Gastrocnemius medialis (tissue), 4 donors: ENCODE results near the gene LRWD1. TPM values are rescaled to one million over a fixed set of nuclear protein-coding genes. Genes with fewer than 3 reads are reported as not detected.
A peak's percentile ranks its signal among the peaks of the same experiment; 100 is the strongest.
"Not testable (repeated sequence)": the region's sequence is repeated elsewhere in the genome, so short reads cannot be mapped to it uniquely, and the experiment has no call there.

Experiments used
- ATAC-seq, 2 donors: fragments of 150-250 bp; one replicate each; pipeline ENCODE4 v1.9.1; 2016
- DNase-seq, 2 donors: peaks; one replicate each; pipeline ENCODE4 v3.0.0-alpha.2; 2019
- H3K27ac ChIP-seq, 4 donors: fragments of 200-600 bp; sonication (generic); 1 replicate in 1 of 4; 2 replicates in 3 of 4; pipeline ENCODE4 v1.5.1; 2016 to 2018; ENCODE audit warnings: mild to moderate bottlenecking in 2 of 4, moderate library complexity in 1 of 4
- H3K27me3 ChIP-seq, 3 donors: fragments of 200-600 bp; sonication (generic) in 2 of 3; 1 replicate in 1 of 3; 2 replicates in 2 of 3; pipeline versions ENCODE4 v1.5.1 to v1.6.0; 2016 to 2019; ENCODE audit warnings: mild to moderate bottlenecking in 1 of 3, moderate library complexity in 1 of 3
- H3K36me3 ChIP-seq, 2 donors: fragments of 200-600 bp; sonication (generic) in 1 of 2; one replicate each; pipeline ENCODE4 v1.5.1; 2017 to 2018
- H3K4me1 ChIP-seq, 2 donors: fragments of 200-600 bp; sonication (generic) in 1 of 2; one replicate each; pipeline ENCODE4 v1.5.1; 2016 to 2017; ENCODE audit warnings: mild to moderate bottlenecking in 2 of 2
- H3K4me3 ChIP-seq, 4 donors: fragments of 200-600 bp; sonication (generic) in 3 of 4; 1 replicate in 1 of 4; 2 replicates in 3 of 4; pipeline ENCODE4 v1.5.1; 2016 to 2019; ENCODE audit warnings: mild to moderate bottlenecking in 2 of 4
- H3K9me3 ChIP-seq, 3 donors: fragments of 200-600 bp; sonication (generic) in 2 of 3; 1 replicate in 1 of 3; 2 replicates in 2 of 3; pipeline ENCODE4 v1.5.1; 2016 to 2019
- in situ Hi-C, 4 donors: fragments of 200-750 bp; cut with MboI; loops; one replicate each; pipeline versions ENCODE4 v1.15.0 to v1.8.0; 2017; ENCODE audit warnings: low sequenced_read_pairs in 4 of 4
- intact Hi-C: fragments of 100-400 bp; cut with DNase I; formaldehyde crosslinking; loops from one replicate; pipeline ENCODE4 v1.15.1; 2023; ENCODE audit warnings: low total_unique reads
- total RNA-seq, 4 donors: library from RNA; depleted of rRNA; stranded (reverse); fragments of >200 nt; gene quantifications; one replicate each; pipeline versions ENCODE4 v1.1.0 to v1.2.3, GENCODE V29; 2016

LRWD1 gene
- total RNA-seq, 4 donors from 2014 or later: 7.5 to 24.5 (median 18.0) TPM

- H3K9me3 ChIP-seq, ATAC-seq, H3K4me3 ChIP-seq, DNase-seq, H3K36me3 ChIP-seq, intact Hi-C loops, H3K27ac ChIP-seq, in situ Hi-C loops, H3K4me1 ChIP-seq, H3K27me3 ChIP-seq: not testable (repeated sequence)
Observed at GRCh38 chr7:102494473-102495149, 29.8 kb downstream of the LRWD1 start.

- H3K36me3 ChIP-seq, H3K4me1 ChIP-seq, intact Hi-C loops, ATAC-seq, H3K4me3 ChIP-seq, in situ Hi-C loops, H3K27me3 ChIP-seq, H3K9me3 ChIP-seq: not testable (repeated sequence)
- DNase-seq: peak in 1 of 2 donors; percentile 7
- H3K27ac ChIP-seq: peak overlapping the region; percentile 26 to 60 (median 48)
Observed at GRCh38 chr7:102496861-102497260, 32.1 kb downstream of the LRWD1 start.

- in situ Hi-C loops, ATAC-seq, H3K4me1 ChIP-seq, H3K9me3 ChIP-seq, H3K4me3 ChIP-seq, H3K36me3 ChIP-seq, intact Hi-C loops, H3K27me3 ChIP-seq: not testable (repeated sequence)
- peak in 1 of 2 donors; percentile 12 for DNase-seq
- peak overlapping the region in 3 of 4 donors; percentile 55 to 64 (median 60) for H3K27ac ChIP-seq
Observed at GRCh38 chr7:102497308-102497707, 32.5 kb downstream of the LRWD1 start.

- DNase-seq, H3K4me1 ChIP-seq, H3K27me3 ChIP-seq, ATAC-seq, H3K4me3 ChIP-seq, H3K9me3 ChIP-seq, H3K36me3 ChIP-seq, in situ Hi-C loops, intact Hi-C loops: not testable (repeated sequence)
- H3K27ac ChIP-seq: peak overlapping the region in 2 of 4 donors; percentile 39 to 66
Observed at GRCh38 chr7:102498321-102498720, 33.5 kb downstream of the LRWD1 start.

- H3K9me3 ChIP-seq, H3K4me3 ChIP-seq, H3K27ac ChIP-seq, H3K27me3 ChIP-seq, H3K4me1 ChIP-seq, intact Hi-C loops, in situ Hi-C loops, DNase-seq, H3K36me3 ChIP-seq: not testable (repeated sequence)
- peak; percentile 59 to 69 for ATAC-seq
Observed at GRCh38 chr7:102503141-102503540, 38.4 kb downstream of the LRWD1 start.

- H3K4me1 ChIP-seq, H3K9me3 ChIP-seq, H3K27me3 ChIP-seq, H3K36me3 ChIP-seq, intact Hi-C loops, in situ Hi-C loops, H3K4me3 ChIP-seq: not testable (repeated sequence)
- ATAC-seq (peak; percentile 57 to 71), DNase-seq (peak in 1 of 2 donors; percentile 40)
- peak overlapping the region; percentile 81 to 87 (median 85) for H3K27ac ChIP-seq
Observed at GRCh38 chr7:102505298-102506185, 40.8 kb downstream of the LRWD1 start.

- H3K4me1 ChIP-seq, H3K27me3 ChIP-seq, H3K36me3 ChIP-seq, intact Hi-C loops, H3K9me3 ChIP-seq, in situ Hi-C loops, H3K4me3 ChIP-seq: not testable (repeated sequence)
- peak overlapping the region; percentile 78 to 91 (median 84) for H3K27ac ChIP-seq
- ATAC-seq: peak; percentile 10 to 22
- peak in 1 of 2 donors; percentile 35 for DNase-seq
Observed at GRCh38 chr7:102507410-102508088, 42.8 kb downstream of the LRWD1 start.

GRCh38 chr7:102510575-102510974 lies 45.8 kb downstream of the LRWD1 start:
- in situ Hi-C loops, intact Hi-C loops, H3K36me3 ChIP-seq, ATAC-seq, H3K4me1 ChIP-seq, H3K4me3 ChIP-seq, H3K27me3 ChIP-seq, H3K9me3 ChIP-seq: not testable (repeated sequence)
- peak overlapping the region; percentile 52 to 82 (median 72) for H3K27ac ChIP-seq
- peak in 1 of 2 donors; percentile 45 for DNase-seq

- in situ Hi-C loops, H3K36me3 ChIP-seq, H3K4me1 ChIP-seq, DNase-seq, intact Hi-C loops, H3K27me3 ChIP-seq, H3K4me3 ChIP-seq, H3K9me3 ChIP-seq: not testable (repeated sequence)
- peak overlapping the region in 1 of 4 donors; percentile 89 for H3K27ac ChIP-seq
- peak; percentile 22 to 24 for ATAC-seq
Observed at GRCh38 chr7:102511860-102512522, 47.2 kb downstream of the LRWD1 start.

- H3K27me3 ChIP-seq, H3K36me3 ChIP-seq, H3K9me3 ChIP-seq, intact Hi-C loops, H3K4me1 ChIP-seq, in situ Hi-C loops: not testable (repeated sequence)
- DNase-seq (peak; percentile 65 to 81), ATAC-seq (peak; percentile 16 to 38)
- Histone ChIP-seq H3K27ac (peak overlapping the region; percentile 83 to 89 (median 86)), H3K4me3 (peak overlapping the region; percentile 5 to 50 (median 45))
Observed at GRCh38 chr7:102512642-102513221, 47.9 kb downstream of the LRWD1 start.
